Measurements from ENCODE around the gene OLFM1.

The OLFM1 gene

DNA sequence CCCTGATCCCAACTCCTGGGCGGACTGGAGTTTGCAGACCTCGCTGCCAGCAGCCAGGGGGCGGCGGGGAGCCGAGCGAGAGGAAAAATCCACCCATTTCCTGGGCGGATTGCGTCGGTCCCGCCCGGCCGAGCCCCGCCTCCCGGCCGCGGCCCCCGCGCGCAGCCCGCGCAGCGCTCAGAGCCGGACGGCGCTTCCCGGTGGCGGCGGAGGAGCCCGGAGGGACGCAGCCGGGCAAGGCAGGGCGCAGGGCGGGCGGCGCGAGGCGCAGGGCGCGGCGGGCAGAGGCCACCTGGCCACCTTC, at the start of gene OLFM1:
Gene OLFM1 (plus strand): TSS at position 180 of the 304 bp plus-strand sequence. CDS start 322 bp downstream, outside the sequence.
- DNase-seq, result peak in 48 of 56 donors; percentile 11 to 80 (median 58)

- DNase-seq, result no peak
These were observed 49.1 kb upstream of the OLFM1 start for GRCh38 chr9:135038331-135038730.

DNA sequence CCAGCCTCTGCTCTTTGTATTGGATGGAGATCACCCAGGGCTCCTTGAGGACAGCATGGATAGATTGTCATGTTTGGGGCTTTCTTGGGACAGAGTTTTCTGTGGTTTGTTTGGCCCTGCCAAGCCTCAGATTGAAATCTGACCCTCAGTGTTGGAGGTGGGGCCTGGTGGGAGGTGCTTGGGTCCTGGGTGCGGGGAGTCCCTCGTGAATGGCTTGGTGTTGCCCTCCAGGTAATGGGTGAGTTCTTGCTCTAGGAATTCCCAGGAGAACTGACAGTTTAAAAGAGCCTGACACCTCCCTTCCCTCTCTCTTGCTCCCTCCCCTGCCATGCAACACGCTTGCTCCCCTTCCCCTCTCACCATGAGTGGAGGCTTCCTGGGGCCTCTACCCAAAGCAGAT, 48.6 kb upstream of the OLFM1 start:
- DNase-seq, result no peak

GRCh38 chr9:135039266-135039870, 48.1 kb upstream of the OLFM1 start:
- DNase-seq, result no peak

- DNase-seq, result no peak
These were observed 47.4 kb upstream of the OLFM1 start for GRCh38 chr9:135039916-135040645.

DNA sequence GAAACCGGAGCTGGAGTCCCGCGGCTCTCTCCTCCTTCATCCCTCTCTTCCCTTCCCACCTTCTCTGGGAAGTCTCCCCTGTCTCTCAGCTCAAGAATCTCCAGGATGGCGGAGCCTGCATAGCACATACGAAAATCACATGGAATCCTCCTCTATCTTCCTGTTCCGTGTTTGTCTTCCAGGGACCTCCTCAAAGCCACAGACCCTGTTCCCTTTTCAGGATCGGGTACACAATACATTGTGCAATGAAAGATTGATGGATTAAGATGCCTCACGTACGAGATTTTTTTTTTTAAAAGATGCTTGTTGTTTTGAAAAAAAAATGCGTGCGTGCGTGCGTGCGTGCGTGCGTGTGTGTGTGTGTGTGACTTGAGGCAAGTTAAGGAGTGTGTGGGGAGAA, 46.6 kb upstream of the OLFM1 start:
- no peak for DNase-seq

DNA sequence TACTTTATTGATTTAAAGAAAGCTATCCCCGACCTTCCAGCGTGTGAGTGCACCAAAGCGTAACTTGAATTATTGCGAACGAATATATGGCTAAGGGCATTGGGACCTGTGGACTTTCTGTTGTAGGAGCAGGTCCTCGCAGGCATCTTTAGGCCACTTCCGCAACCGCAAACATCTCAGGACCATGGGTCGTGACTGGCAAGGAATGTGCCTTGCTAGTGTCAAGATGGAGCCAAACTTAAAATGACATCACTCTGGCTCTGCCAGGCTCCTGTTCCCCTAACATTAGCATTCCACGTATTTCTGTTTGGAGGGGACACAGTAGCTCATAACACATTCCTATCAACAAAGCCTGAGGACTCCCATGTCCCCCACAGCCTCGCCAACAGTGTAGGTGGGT, 44.1 kb upstream of the OLFM1 start:
- DNase-seq, result no peak

DNA sequence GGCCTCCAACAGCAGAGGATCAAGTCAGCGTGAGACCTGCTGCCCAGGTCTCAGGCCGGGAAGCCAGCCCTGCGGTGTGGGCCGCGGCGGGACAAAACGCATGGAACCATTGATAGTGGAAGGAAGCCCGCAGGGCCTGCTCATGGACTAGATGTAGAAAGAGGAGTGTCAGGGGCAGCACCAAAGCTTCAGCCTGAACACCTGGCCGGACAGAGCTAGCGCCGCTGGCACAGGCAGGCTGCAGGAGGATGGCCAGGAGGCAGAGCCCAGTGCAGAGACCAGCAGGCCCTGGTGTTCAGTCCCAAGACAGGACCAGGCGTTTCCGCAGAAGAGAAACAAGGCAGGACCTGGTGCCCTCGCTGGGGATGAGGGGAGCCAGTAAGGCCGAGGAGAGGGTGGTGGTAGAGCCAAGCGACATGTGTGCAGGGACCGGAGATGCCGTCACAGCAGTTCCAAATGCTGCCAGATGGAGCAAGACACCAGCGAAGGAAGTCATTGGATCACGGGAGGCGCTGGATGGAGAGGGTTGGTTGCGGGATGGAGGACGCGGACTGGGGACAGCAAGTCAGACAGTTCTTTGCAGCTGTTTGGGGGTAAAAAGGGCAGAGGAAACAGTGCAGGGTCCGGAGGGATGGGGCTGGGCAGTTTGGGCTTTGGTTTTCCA, 42.1 kb upstream of the OLFM1 start:
- DNase-seq, result no peak

- DNase-seq, result no peak
These were observed 41.3 kb upstream of the OLFM1 start for GRCh38 chr9:135045928-135046738.

DNA sequence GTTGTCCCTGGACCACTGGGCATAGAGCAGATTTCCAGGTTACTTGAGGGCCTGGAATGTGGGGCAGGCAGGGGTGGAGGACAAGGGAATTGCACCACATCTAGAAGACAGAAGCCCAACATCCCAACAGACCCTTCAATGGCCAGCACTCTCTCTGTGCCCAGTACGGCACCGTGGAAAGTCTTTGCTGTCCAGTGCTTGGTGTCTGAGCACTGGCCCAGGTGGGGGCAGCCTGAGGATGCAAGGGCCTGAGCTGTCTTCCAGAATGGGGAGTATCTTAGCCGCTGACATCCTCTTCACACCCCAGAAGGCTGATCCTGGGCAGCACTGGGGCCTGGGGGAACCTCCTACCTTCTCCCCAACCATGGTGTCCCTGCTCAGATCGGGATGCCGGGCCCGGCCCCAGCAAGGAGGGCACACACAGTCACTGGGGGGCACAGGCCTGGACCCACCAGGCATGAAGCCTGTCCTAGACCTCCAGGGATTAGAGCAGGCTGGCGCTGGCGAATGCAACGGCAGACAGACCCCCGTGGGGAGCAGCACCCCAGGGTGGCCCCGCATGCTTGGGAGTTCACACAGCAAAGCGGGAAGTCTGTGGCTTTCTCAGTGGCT, 40.6 kb upstream of the OLFM1 start:
- DNase-seq, result no peak

GRCh38 chr9:135047521-135047920, 39.9 kb upstream of the OLFM1 start:
- DNase-seq, result no peak

DNA sequence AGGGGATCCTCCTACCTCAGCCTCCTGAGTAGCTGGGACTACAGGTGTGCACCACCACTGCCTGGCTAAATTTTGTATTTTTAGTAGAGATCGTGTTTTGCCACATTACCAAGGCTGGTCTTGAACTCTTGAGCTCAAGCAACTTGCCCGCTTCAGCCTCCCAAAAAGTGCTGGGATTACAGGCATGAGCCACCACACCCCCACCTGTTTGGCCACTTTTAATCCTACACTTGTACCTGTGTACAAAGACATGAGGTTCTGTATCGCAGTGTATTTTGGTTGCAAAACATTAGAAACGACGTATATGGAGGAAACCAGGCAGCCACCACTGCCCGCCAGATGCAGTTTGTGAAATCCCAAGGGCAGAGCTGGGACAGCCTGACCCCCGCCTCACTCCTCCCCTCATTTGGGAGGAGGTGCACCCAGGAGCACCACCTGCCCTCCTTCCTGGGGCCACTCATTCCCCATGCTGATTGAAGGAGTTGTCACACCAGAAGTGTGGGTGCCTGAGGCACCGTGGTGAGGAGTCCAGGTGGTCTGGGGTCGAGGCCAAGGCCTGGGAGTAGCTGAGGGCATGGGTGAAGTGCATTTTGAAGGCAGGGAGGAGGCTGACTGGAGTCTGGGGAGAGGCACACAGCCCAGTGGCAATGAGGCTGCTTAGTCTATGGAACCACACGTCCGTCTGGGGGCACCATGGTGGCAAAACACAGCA, 39.3 kb upstream of the OLFM1 start:
- no peak for DNase-seq

DNA sequence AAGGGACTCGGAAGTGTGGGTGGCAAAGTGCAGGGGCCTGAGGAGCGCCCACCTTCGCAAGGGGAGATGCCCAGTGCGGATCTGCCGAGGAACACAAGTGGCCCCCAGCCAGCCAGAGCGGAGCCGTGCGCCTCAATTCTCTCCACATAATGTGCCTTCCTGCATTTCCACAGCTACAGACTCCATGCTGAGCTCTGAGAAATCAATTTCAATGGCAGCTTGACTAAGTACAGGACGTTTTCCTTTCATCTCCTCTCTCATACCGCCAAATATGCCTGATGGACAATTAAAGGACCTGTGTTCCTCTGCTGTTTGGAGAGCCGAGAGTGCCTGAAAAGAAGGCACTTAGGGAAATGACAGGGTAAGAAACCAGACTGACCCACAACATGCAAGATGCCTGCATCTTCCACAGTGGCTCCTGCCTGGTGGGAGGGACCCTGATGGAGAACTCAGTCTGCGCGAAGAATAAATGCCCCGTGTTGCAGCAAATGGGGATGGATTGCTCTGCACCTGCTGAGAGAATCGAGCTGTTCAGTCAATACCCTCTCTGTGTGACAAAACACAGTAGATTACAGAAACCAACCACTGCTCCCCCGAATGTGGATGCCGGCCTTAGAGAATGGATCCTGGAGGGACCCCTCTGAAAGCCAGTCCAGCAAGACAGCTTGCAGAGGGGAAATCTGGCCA, 38.6 kb upstream of the OLFM1 start:
- no peak for DNase-seq

GRCh38 chr9:135049460-135049859, 38.0 kb upstream of the OLFM1 start:
- DNase-seq, result no peak

DNA sequence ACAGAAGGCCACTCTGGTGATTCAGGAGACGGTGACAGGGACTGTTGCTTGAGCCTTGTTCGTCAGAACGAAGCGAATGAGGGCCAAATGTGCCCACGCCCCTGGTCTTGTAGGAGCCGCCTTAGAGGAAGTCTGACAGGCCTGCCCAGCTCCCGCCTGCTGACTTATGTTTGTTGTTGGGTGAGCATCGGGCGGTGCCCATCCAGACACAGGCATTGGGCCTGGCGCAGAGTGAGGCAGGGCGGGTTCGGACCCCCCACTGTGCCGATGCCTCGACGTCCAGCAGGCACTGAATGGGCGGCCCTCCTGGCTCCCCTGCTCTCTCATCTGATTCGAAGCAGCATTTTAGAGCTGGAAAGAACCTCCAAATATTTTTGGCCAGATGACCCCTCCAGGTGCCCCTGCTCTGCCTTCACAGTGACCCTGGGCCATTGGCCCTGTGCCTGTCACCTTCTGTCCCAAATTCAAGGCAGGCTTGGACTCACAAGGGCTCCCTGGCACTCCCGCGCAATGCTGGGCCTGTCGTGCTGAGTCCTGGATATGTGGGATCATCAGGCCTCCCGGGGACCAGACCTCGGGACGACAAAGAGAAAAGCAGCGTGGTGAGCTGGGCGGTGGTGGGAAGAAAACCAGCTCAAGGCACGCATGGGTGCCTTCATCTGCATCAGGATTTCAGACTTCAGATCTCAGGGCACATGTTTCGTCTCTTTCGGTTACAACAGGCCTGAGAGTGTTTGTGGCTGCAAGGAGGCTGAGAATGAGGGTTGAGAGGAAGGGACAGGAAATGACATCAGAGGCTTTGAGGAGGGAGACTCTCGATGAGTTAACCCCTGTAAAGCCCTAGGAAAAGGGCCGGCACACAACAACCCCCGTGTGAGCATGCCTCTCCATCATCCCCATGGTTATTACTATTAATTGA, 37.1 kb upstream of the OLFM1 start:
- no peak for DNase-seq

DNA sequence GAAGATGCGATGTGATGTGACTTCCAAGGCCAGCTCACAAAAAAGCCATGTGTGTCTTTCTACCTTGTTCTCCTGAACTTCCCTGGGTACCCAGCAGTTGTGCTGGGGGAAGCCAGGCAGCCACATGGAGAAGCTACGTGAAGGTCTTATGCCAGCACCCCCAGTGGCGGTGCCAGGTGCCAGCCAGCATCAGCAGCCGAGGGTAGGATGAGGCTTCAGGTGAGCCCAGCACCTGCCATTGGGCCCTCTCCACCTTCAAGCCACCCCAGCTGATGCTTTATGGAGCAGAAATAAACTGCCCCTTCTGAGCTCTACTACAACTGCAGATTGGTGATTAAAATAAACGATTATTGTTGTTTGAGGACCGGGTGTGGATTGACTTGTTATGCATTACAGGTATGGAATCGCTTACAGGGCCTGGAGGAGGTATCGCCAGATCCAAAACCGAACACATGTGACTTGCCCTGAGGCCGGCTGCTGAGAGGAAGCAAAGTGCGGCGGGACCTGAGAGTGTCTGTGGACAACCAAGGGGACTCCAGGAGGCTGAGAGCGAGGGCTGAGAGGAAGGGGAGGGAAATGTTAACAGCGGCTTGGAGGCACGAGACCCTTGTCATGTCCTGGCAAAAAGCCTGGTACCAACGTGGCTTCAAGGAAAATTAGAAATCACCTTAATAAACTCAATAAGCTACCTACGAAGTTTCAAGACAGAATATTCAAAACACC, 36.0 kb upstream of the OLFM1 start:
- DNase-seq, result no peak

GRCh38 chr9:135053133-135053532, 34.3 kb upstream of the OLFM1 start:
- DNase-seq, result no peak

GRCh38 chr9:135055181-135055580, 32.3 kb upstream of the OLFM1 start:
- DNase-seq, result no peak

Measured in amygdala (tissue), 56 donors.